H9 (cell line): ENCODE measurements around the gene SCCPDH. TPM values are rescaled to one million over a fixed set of nuclear protein-coding genes. Genes with fewer than 3 reads are reported as not detected.

Experiments
- DNase-seq: peaks from one replicate; pipeline ENCODE4 v3.0.0-alpha.2; 2017
- H2AFZ ChIP-seq: one replicate; pipeline ENCODE4 v1.6.1; 2013; ENCODE audit warnings: mild to moderate bottlenecking, low read length, control low read depth, moderate library complexity
- H2AK5ac ChIP-seq: 2 replicates; pipeline ENCODE4 v1.6.1; 2013; ENCODE audit warnings: low read length, control low read depth, mixed read lengths; ENCODE audit not compliant: insufficient read length
- H2BK120ac ChIP-seq: one replicate; pipeline ENCODE4 v1.6.1; 2013; ENCODE audit warnings: low read depth, mild to moderate bottlenecking, low read length, control low read depth, inconsistent platforms; ENCODE audit not compliant: poor library complexity, severe bottlenecking
- H2BK12ac ChIP-seq: 2 replicates; pipeline ENCODE4 v1.6.1; 2013; ENCODE audit warnings: low read length, control low read depth, mixed read lengths, low read depth; ENCODE audit not compliant: insufficient read length
- H2BK15ac ChIP-seq: 2 replicates; pipeline ENCODE4 v1.6.1; 2013; ENCODE audit warnings: low read depth, low read length, control low read depth
- H2BK20ac ChIP-seq: one replicate; pipeline ENCODE4 v1.6.1; 2013; ENCODE audit warnings: low read depth, mild to moderate bottlenecking, low read length, control low read depth, inconsistent platforms; ENCODE audit not compliant: poor library complexity, severe bottlenecking
- H2BK5ac ChIP-seq: 2 replicates; pipeline ENCODE4 v1.6.1; 2013; ENCODE audit warnings: low read length, control low read depth, mixed read lengths; ENCODE audit not compliant: insufficient read length
- H3K14ac ChIP-seq: 2 replicates; pipeline ENCODE4 v1.6.1; 2013; ENCODE audit warnings: low read length, control low read depth; ENCODE audit not compliant: insufficient read depth
- H3K18ac ChIP-seq: 2 replicates; pipeline ENCODE4 v1.6.1; 2013; ENCODE audit warnings: low read depth, mild to moderate bottlenecking, mixed read lengths, low read length, control low read depth; ENCODE audit not compliant: insufficient read length
- H3K23ac ChIP-seq: 2 replicates; pipeline ENCODE4 v1.6.1; 2013; ENCODE audit warnings: low read length, control low read depth, mixed read lengths, low read depth; ENCODE audit not compliant: insufficient read length
- H3K23me2 ChIP-seq: 2 replicates; pipeline ENCODE4 v1.6.1; 2013; ENCODE audit warnings: low read depth, mild to moderate bottlenecking, mixed read lengths, low read length, control low read depth; ENCODE audit not compliant: insufficient read length, poor library complexity, severe bottlenecking
- H3K27ac ChIP-seq: 2 replicates; pipeline ENCODE4 v1.5.1; 2013; ENCODE audit warnings: low read length, control low read depth, mixed read lengths, low read depth; ENCODE audit not compliant: insufficient read length
- H3K27me3 ChIP-seq: 2 replicates; pipeline ENCODE4 v1.6.1; 2013; ENCODE audit warnings: low read length, control low read depth, inconsistent platforms; ENCODE audit not compliant: insufficient read depth
- H3K4ac ChIP-seq: 2 replicates; pipeline ENCODE4 v1.6.1; 2013; ENCODE audit warnings: low read depth, mild to moderate bottlenecking, control low read depth, inconsistent platforms, low read length, moderate library complexity
- H3K4me1 ChIP-seq: 2 replicates; pipeline ENCODE4 v1.6.1; 2013; ENCODE audit warnings: low read length, control low read depth, inconsistent platforms; ENCODE audit not compliant: insufficient read depth
- H3K4me2 ChIP-seq: 2 replicates; pipeline ENCODE4 v1.6.1; 2013; ENCODE audit warnings: low read length, control low read depth, mixed read lengths; ENCODE audit not compliant: insufficient read length, insufficient read depth
- H3K56ac ChIP-seq: 2 replicates; pipeline ENCODE4 v1.6.1; 2013; ENCODE audit warnings: low read depth, mild to moderate bottlenecking, mixed read lengths, low read length, control low read depth; ENCODE audit not compliant: insufficient read length
- H3K79me1 ChIP-seq: 2 replicates; pipeline ENCODE4 v1.6.1; 2013; ENCODE audit warnings: low read depth, mild to moderate bottlenecking, moderate library complexity, low read length, control low read depth, inconsistent platforms; ENCODE audit not compliant: insufficient read depth, poor library complexity, severe bottlenecking
- H3K79me2 ChIP-seq: 2 replicates; pipeline ENCODE4 v1.6.1; 2013; ENCODE audit warnings: low read length, control low read depth, inconsistent platforms; ENCODE audit not compliant: insufficient read depth
- H3K9ac ChIP-seq: 2 replicates; pipeline ENCODE4 v1.6.1; 2013; ENCODE audit warnings: low read length, control low read depth, mixed read lengths; ENCODE audit not compliant: insufficient read length; ENCODE audit errors: extremely low read depth
- H3K9me3 ChIP-seq: one replicate; pipeline ENCODE4 v1.6.1; 2013; ENCODE audit warnings: low read depth, low read length, inconsistent platforms; ENCODE audit not compliant: control insufficient read depth
- H3T11ph ChIP-seq: one replicate; pipeline ENCODE4 v1.6.1; 2013; ENCODE audit warnings: mild to moderate bottlenecking, low read length, control low read depth, inconsistent platforms
- H4K20me1 ChIP-seq: one replicate; pipeline ENCODE4 v1.6.1; 2013; ENCODE audit not compliant: control insufficient read depth, insufficient read length, insufficient read depth
- H4K5ac ChIP-seq: 2 replicates; pipeline ENCODE4 v1.6.1; 2013; ENCODE audit warnings: low read depth, mild to moderate bottlenecking, mixed read lengths, low read length, control low read depth; ENCODE audit not compliant: insufficient read length
- H4K8ac ChIP-seq: replicated peaks from 2 replicates; pipeline ENCODE4 v1.6.1; 2013; ENCODE audit warnings: low read length, control low read depth, mixed read lengths, low read depth; ENCODE audit not compliant: insufficient read length
- H4K91ac ChIP-seq: 2 replicates; pipeline ENCODE4 v1.6.1; 2013; ENCODE audit warnings: low read depth, mild to moderate bottlenecking, moderate library complexity, mixed read lengths, low read length, control low read depth; ENCODE audit not compliant: insufficient read length
- H3K27ac Mint-ChIP-seq, 3 experiments: 2 replicates in 2 of 3; 3 replicates in 1 of 3; pipeline ENCODE4 v1.8.0; 2020 to 2021; ENCODE audit warnings: mixed read lengths in 3 of 3, mild to moderate bottlenecking in 1 of 3, moderate library complexity in 1 of 3
- H3K27me3 Mint-ChIP-seq: 2 replicates; pipeline ENCODE4 v1.8.0; 2021; ENCODE audit warnings: low read depth, mild to moderate bottlenecking, moderate library complexity, mixed read lengths
- H3K36me3 Mint-ChIP-seq, 3 experiments: 2 replicates in 2 of 3; 3 replicates in 1 of 3; pipeline ENCODE4 v1.8.0; 2020 to 2021; ENCODE audit warnings: low read depth in 3 of 3, mixed read lengths in 3 of 3; ENCODE audit not compliant: insufficient read depth in 1 of 3
- H3K4me1 Mint-ChIP-seq, 2 experiments: 2 replicates each; pipeline ENCODE4 v1.8.0; 2020; ENCODE audit warnings: mixed read lengths in 2 of 2
- H3K4me3 Mint-ChIP-seq, 2 experiments: 2 replicates in 1 of 2; 3 replicates in 1 of 2; pipeline ENCODE4 v1.8.0; 2020 to 2021; ENCODE audit warnings: mild to moderate bottlenecking in 2 of 2, mixed read lengths in 2 of 2, moderate library complexity in 1 of 2
- H3K9me3 Mint-ChIP-seq, 2 experiments: 2 replicates in 1 of 2; 3 replicates in 1 of 2; pipeline ENCODE4 v1.8.0; 2020; ENCODE audit warnings: mild to moderate bottlenecking in 2 of 2, mixed read lengths in 2 of 2, moderate library complexity in 1 of 2
- WGBS: extraction: QIAGEN DNeasy Blood & Tissue Kit; methylation state at CpG from one replicate; pipeline ENCODE4 v1.1.7; 2013; ENCODE audit warnings: missing lambda C conversion rate, low lambda C conversion rate, mixed read lengths; ENCODE audit not compliant: insufficient read length; ENCODE audit errors: extremely low coverage; 5-methylcytosine and 5-hydroxymethylcytosine counted together
- total RNA-seq: library from RNA; stranded (reverse); gene quantifications from 2 replicates; pipeline ENCODE4 v1.2.1, GENCODE V29; 2021
- TF ChIP-seq, protein P1 (sequence below): fragments of 200-600 bp; sonication (generic); conservative IDR thresholded peaks from 3 replicates; pipeline ENCODE4 v1.8.0; 2021; ENCODE audit warnings: antibody characterized with exemption, mild to moderate bottlenecking

SCCPDH gene
- total RNA-seq, 1 experiment from 2014 or later: 20.7 TPM

DNA sequence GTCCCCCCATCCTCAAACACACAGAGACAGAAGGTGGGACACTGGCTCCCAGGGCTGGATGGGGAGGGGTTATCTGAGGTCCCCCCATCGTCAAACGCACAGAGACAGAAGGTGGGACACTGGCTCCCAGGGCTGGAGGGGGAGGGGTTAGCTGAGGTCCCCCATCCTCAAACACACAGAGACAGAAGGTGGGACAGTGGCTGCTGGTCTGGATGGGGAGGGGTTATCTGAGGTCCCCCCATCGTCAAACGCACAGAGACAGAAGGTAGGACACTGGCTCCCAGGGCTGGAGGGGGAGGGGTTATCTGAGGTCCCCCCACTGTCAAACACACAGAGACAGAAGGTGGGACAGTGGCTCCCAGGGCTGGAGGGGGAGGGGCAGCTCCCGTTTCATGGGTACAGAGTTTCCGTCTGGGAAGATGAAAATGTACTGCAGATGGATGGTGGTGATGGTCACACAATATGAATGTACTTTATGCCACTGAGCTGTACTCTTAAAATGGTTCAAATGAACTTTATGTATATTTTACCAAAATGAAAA, 69.2 kb downstream of the SCCPDH start:
- peaks cover 5% of the 10 kb centered on the region; the same call in 1 of the 2 replicates for H3K27me3 Mint-ChIP-seq
- no peak overlapping the region for H3K27ac ChIP-seq
- DNase-seq: no peak
- H3T11ph ChIP-seq: no peak overlapping the region
- H4K20me1 ChIP-seq: no peaks in the 10 kb centered on the region
- H3K4me1 Mint-ChIP-seq: peaks cover 24 to 47% of the 10 kb centered on the region in 2 experiments
- no peak overlapping the region for H2BK20ac ChIP-seq
- peaks cover 0 to 4% of the 10 kb centered on the region in 2 experiments; a peak in 1 of 5 replicates for H3K9me3 Mint-ChIP-seq
- H2BK120ac ChIP-seq: no peak overlapping the region
- no peak overlapping the region for H2AFZ ChIP-seq
- no peaks in the 10 kb centered on the region for H3K27me3 ChIP-seq
- peaks cover 0 to 2% (median 0%) of the 10 kb centered on the region in 3 experiments; a peak in 1 of 7 replicates for H3K36me3 Mint-ChIP-seq
- no peaks in the 10 kb centered on the region for H3K79me1 ChIP-seq
- no peak overlapping the region for H4K8ac ChIP-seq
- H3K23me2 ChIP-seq: peaks cover 6% of the 10 kb centered on the region
- H3K4me3 Mint-ChIP-seq: peak overlapping the region in 1 of 2 experiments; percentile 52; a peak in 3 of 5 replicates
- H3K9ac ChIP-seq: no peak overlapping the region
- no peak overlapping the region for H2BK15ac ChIP-seq
- peaks cover 13% of the 10 kb centered on the region; the same call in 1 of the 2 replicates for H3K4me1 ChIP-seq
- H3K4ac ChIP-seq: no peak overlapping the region
- WGBS: no CpG with 5 or more reads among the region's 6 CpGs
- no peaks in the 10 kb centered on the region for H3K9me3 ChIP-seq
- no peak overlapping the region for H2AK5ac ChIP-seq
- H2BK5ac ChIP-seq: no peak overlapping the region
- no peak overlapping the region for H2BK12ac ChIP-seq
- TF ChIP-seq, protein P1, sequence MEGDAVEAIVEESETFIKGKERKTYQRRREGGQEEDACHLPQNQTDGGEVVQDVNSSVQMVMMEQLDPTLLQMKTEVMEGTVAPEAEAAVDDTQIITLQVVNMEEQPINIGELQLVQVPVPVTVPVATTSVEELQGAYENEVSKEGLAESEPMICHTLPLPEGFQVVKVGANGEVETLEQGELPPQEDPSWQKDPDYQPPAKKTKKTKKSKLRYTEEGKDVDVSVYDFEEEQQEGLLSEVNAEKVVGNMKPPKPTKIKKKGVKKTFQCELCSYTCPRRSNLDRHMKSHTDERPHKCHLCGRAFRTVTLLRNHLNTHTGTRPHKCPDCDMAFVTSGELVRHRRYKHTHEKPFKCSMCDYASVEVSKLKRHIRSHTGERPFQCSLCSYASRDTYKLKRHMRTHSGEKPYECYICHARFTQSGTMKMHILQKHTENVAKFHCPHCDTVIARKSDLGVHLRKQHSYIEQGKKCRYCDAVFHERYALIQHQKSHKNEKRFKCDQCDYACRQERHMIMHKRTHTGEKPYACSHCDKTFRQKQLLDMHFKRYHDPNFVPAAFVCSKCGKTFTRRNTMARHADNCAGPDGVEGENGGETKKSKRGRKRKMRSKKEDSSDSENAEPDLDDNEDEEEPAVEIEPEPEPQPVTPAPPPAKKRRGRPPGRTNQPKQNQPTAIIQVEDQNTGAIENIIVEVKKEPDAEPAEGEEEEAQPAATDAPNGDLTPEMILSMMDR: no peak
- no peak overlapping the region for H3K4me2 ChIP-seq
- H4K91ac ChIP-seq: no peak overlapping the region
- H3K14ac ChIP-seq: no peak overlapping the region
- no peak overlapping the region for H3K18ac ChIP-seq
- no peak overlapping the region for H3K23ac ChIP-seq
- H3K79me2 ChIP-seq: no peaks in the 10 kb centered on the region
- no peak overlapping the region for H3K56ac ChIP-seq
- H3K27ac Mint-ChIP-seq: peak overlapping the region in 1 of 3 experiments; percentile 90; a peak in 1 of 7 replicates
- no peak overlapping the region for H4K5ac ChIP-seq
